ENCODE results near the gene PLEKHG5. TPM values are rescaled to one million over a fixed set of nuclear protein-coding genes. Genes with fewer than 3 reads are reported as not detected.

The PLEKHG5 gene
- total RNA-seq, 1 experiment from 2014 or later, result 42.8 TPM

DNA sequence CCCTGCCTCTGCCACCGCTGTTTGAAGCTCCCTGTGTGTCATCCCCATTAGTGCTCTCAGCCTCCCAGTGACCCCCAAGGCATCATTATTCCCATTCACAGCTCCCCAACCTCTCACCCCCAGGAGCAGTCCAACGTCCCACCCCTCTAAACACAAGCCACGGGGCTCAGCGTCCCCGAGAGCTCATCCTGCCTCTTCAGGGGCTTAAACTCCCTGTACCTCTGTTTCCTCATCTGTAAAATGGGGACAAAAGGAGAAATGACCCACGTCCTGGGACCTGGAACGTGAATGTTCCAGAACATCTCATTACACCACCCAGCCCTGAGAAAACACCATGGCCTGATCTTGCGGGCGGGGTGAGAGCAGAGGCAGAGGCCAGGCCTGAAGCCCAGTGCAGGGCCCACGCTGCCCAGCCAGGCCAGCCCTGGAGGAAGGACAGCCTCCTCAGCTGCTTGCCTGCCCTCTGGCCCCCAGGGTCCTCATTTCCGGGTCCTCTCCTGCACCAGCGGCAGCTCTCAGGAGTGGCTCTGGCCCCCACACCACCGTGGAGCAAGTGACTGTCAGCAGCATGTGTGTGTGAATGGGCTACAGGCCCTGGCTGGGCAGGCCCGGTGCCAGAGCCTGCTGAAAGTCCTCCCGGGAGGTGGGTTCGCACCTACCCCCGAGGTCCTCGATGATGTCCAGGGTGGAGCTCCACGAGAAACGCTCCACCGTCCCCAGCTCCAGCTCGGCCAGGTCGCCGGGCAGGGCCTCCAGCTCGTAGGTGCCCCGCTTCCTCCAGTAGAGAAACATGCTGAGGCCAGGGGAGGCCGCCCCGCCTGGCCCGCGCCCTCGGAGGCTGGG lies 14.1 kb upstream of the PLEKHG5 start:
- no peak overlapping the region for H3K27ac ChIP-seq (ENCODE audit: low read length)
- no peaks in the 10 kb centered on the region for H3K79me2 ChIP-seq (ENCODE audit: low read length)
- no peaks in the 10 kb centered on the region for H3F3A ChIP-seq (ENCODE audit: low read length, unreplicated experiment)
- intact Hi-C loops (cut with micrococcal nuclease), result no loop called here
- no peak overlapping the region for H3K4me3 ChIP-seq (ENCODE audit: low read length)
- H3K4me1 ChIP-seq (ENCODE audit: insufficient read depth, low read length), result no peaks in the 10 kb centered on the region
- ATAC-seq, result no peak
- POLR2A ChIA-PET (ENCODE audit: unreplicated experiment), result no interaction called here
- H3K36me3 ChIP-seq (ENCODE audit: low read depth, low read length), result no peaks in the 10 kb centered on the region
- no peaks in the 10 kb centered on the region for H3K27me3 ChIP-seq (ENCODE audit: low read length)
- CTCF ChIA-PET, result interaction anchor here (0.6 to 0.9 kb wide), 3 partner anchors 18 to 35 kb away, joined by 3 to 8 read pairs (median 3); no protein-coding TSS in a partner anchor
- no peak overlapping the region for H2AFZ ChIP-seq (ENCODE audit: low read length)
- H3K9me3 ChIP-seq (ENCODE audit: low read length), result no peaks in the 10 kb centered on the region
- no peak for DNase-seq
- no peak overlapping the region for H3K4me2 ChIP-seq (ENCODE audit: low read length)
- no peaks in the 10 kb centered on the region for H3K9me2 ChIP-seq (replicated peaks; ENCODE audit: low read length)
- TF ChIP-seq, protein P1, sequence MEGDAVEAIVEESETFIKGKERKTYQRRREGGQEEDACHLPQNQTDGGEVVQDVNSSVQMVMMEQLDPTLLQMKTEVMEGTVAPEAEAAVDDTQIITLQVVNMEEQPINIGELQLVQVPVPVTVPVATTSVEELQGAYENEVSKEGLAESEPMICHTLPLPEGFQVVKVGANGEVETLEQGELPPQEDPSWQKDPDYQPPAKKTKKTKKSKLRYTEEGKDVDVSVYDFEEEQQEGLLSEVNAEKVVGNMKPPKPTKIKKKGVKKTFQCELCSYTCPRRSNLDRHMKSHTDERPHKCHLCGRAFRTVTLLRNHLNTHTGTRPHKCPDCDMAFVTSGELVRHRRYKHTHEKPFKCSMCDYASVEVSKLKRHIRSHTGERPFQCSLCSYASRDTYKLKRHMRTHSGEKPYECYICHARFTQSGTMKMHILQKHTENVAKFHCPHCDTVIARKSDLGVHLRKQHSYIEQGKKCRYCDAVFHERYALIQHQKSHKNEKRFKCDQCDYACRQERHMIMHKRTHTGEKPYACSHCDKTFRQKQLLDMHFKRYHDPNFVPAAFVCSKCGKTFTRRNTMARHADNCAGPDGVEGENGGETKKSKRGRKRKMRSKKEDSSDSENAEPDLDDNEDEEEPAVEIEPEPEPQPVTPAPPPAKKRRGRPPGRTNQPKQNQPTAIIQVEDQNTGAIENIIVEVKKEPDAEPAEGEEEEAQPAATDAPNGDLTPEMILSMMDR (conservative IDR thresholded peaks at IDR 0.05; ENCODE audit: low read depth, low read length), result no peak
- no peak for TF ChIP-seq EZH2phosphoT487 (IDR thresholded peaks at IDR 0.05; ENCODE audit: borderline replicate concordance, low read length)
- no peak for TF ChIP-seq EZH2 (IDR thresholded peaks at IDR 0.05; ENCODE audit: low read length, unreplicated experiment)
- H4K20me1 ChIP-seq (ENCODE audit: low read length), result no peaks in the 10 kb centered on the region
- BruUV-seq (replicated peaks), result no TSS peak
- no peak overlapping the region for H3K9ac ChIP-seq (ENCODE audit: low read length)

GRCh38 chr1:6504887-6505286 lies 13.4 kb upstream of the PLEKHG5 start:
- Histone ChIP-seq H3K36me3 (ENCODE audit: low read depth, low read length) (no peaks in the 10 kb centered on the region), H3F3A (ENCODE audit: low read length, unreplicated experiment) (no peaks in the 10 kb centered on the region), H3K79me2 (ENCODE audit: low read length) (no peaks in the 10 kb centered on the region), H3K4me1 (ENCODE audit: insufficient read depth, low read length) (no peaks in the 10 kb centered on the region), H3K27me3 (ENCODE audit: low read length) (no peaks in the 10 kb centered on the region), H4K20me1 (ENCODE audit: low read length) (no peaks in the 10 kb centered on the region), H2AFZ (ENCODE audit: low read length) (no peak overlapping the region), H3K4me2 (ENCODE audit: low read length) (no peak overlapping the region), H3K27ac (ENCODE audit: low read length) (no peak overlapping the region), H3K9ac (ENCODE audit: low read length) (no peak overlapping the region), H3K9me2 (replicated peaks; ENCODE audit: low read length) (no peaks in the 10 kb centered on the region), H3K9me3 (ENCODE audit: low read length) (no peaks in the 10 kb centered on the region), H3K4me3 (ENCODE audit: low read length) (no peak overlapping the region)
- TF ChIP-seq EZH2phosphoT487 (IDR thresholded peaks at IDR 0.05; ENCODE audit: borderline replicate concordance, low read length) (no peak), EZH2 (IDR thresholded peaks at IDR 0.05; ENCODE audit: low read length, unreplicated experiment) (no peak)
- TF ChIP-seq, protein P1 (conservative IDR thresholded peaks at IDR 0.05; ENCODE audit: low read depth, low read length), result no peak
- ChIA-PET POLR2A (ENCODE audit: unreplicated experiment) (no interaction called here), CTCF (interaction anchor here (0.6 to 0.9 kb wide), 2 partner anchors 19 to 32 kb away, joined by 3 read pairs; no protein-coding TSS in a partner anchor)
- intact Hi-C loops (cut with micrococcal nuclease), result no loop called here
- ATAC-seq (no peak), DNase-seq (no peak)
- BruUV-seq (replicated peaks), result no TSS peak

All from PC-3 (cell line).